ENCODE results near the gene HNRNPL.
"Not testable (repeated sequence)": the region's sequence is repeated elsewhere in the genome, so short reads cannot be mapped to it uniquely, and the experiment has no call there.

HNRNPL gene

DNA sequence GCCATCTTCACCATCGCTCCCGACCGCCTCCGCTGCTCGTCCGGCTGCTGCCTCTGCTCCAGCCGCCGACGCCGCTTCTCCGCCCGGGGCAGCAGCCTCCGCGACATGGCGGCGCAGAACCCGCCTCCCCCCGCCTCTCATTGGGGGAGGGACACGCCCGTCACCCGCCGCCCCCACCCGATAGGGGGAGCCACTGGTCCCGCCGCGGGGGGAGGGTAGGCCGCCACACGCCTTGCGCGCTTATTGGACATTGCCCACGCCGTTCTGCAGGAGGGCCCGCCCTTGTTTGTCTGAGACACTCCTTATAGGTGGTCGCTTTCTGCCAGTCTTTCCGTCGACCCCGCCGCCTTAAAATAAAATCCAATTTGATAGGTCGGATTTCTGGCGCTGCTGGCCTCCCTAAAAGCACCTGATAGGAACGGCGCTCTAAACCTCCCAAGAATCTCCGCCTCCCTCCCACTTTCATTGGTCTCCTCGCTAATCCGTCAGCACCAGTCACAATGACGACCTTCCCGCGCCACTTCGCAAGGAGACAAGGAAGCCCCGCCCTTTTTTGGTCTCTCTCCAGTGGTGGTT is at the start of gene HNRNPL:
Gene HNRNPL, minus strand, starts transcription at position 127 of the 576 bp plus-strand sequence. Its CDS starts 20 bp downstream, at position 107.
- DNase-seq (ENCODE audit: low spot score): peak; percentile 99

DNA sequence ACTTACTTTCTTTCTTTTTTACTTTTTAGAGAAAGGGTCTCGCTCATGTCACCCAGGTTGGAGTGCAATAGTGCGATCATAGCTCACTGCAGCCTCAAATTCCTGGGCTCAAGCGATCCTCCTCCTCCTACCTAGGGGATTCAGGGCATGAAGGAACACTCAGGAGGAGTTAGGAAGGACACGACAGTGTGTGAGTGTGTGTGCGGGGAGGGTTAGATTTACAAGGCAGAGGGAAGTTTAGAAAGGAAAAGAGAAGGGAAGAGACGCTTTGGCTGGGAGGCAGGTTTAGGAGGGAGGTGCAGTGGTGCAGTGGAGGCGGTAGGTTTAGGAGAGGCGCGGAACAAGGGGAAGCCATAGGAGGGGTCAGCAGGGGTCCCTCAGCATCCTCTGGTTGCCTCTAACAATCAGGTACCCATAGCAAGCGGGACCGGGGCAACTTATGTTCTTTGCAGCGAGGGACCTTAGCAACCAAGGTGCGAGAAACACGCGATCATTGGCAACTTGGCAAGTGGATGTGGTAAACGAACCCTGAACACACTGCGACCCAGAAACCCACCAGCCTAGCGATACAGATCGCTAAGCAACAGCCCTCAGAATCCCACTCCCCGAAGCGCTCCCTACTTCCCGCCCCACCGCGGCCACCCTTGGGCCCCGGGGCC is 49.1 kb upstream of the HNRNPL start:
- DNase-seq (ENCODE audit: low spot score): no peak

DNA sequence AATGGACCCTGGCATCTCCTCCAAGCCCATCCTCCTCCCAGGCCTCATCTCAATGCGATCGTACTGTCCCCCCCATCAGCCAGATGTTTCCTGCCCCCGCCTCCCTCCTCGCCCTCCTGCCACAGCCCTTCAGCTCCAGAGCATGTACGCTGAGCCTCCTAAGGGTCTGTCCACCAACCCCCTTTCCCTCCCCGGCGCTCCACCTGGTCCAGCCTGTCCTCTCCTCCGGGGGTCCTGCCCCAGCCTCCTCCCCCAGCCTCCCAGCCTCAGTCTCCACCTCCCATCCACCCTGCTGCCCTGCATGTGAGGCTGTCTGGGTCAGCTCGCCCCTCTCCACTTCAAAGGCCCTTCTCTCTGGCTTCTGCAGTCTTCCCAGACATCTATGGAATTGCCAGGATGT is 45.2 kb upstream of the HNRNPL start:
- no peak for DNase-seq (ENCODE audit: low spot score)

DNA sequence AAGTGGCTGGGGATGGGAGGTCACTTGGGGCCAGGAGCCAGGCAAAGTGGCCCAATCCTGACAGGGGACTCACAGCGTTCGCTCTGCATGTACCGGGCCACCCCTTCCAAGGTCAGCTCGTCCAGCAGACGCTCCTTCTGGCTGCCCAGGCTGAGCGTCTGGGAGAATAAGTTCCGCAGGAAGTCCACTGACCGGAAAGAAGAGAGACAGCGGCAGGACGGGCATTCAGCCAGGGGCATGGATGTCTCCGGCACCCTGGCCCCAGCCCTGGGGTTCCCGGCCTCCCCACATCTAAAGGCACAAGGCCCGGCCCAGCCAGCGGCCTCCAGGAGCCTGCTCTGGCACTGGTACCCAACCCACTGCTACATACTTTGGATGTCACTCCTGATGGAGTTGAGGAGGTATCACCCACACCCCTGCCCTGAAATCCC is 43.6 kb upstream of the HNRNPL start:
- DNase-seq (ENCODE audit: low spot score): no peak

DNA sequence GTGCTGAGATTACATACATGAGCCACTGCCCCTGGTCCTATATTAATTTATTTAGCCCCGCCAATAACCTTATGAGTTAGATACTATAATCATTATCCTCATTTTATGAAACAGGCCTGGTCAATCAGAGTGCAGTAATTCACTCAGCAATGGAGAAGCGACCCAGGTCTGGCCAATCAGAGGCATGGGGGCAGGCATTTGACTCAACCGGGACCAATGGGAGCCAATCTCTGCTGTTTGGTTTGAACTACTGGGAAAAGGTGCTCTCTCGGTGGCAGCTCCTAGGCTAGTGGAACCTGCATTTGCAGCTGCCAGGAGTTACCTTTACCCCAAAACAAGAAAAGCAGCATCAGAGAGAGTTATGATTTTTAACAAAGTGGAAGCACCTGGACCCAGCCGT is 43.1 kb upstream of the HNRNPL start:
- DNase-seq (ENCODE audit: low spot score): no peak

DNA sequence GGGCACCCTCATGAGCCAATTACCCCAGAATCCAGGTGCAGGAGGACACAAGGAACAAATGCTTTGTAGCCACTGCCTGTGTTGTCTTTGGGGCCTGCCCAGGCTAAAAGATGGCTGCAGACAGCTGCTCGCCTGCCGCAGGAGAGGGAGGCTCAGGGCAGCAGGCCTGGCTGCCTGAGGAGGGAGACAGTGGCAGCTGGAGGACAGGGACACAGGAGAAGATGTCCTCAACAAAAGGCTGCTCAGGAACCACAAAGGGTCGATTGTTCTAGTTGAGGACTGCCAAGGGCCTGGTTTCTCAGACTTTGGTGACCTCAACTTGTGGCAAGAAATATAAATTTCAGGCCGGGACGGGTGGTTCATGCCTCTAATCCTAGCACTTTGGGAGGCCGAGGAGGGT is 42.0 kb upstream of the HNRNPL start:
- DNase-seq (ENCODE audit: low spot score): no peak

DNA sequence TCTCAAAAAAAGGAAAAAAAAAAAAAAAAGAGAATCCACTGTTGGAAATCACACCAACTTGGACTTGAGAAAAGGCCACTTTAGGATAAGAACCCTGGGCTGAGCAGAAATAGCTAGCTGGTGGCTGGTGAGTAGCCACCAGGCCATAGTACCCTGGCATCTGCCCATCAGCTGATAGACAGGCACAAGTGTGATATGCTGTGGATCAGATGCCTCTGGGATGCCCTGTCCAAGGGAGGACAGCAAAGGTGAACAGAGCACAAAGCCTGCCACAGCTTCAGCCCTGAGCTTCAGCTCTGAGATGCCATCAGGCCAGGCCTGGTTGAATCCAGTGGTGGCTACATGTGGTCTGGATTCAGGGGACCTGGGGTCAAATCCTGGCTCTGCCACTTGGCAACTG is 40.9 kb upstream of the HNRNPL start:
- no peak for DNase-seq (ENCODE audit: low spot score)

DNA sequence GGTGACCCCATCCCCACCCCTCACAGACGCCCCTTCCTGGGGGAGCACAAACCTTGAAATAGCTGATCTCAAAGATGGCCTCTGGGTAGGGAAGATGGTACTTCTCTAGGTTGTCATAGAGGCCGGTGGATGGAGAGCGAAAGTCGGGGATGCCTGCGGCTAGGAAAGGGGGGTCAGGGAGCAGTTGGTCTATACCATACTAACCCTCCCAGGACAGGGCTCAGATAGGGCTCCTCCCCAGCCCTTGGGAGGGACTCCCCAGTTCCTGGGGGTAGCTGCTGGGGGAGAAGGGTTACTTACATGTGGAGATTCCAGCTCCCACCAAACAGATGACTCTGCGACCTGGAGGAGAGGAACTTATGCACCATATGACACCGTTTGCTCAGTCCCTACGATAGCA is 40.0 kb upstream of the HNRNPL start:
- no peak for DNase-seq (ENCODE audit: low spot score)

DNA sequence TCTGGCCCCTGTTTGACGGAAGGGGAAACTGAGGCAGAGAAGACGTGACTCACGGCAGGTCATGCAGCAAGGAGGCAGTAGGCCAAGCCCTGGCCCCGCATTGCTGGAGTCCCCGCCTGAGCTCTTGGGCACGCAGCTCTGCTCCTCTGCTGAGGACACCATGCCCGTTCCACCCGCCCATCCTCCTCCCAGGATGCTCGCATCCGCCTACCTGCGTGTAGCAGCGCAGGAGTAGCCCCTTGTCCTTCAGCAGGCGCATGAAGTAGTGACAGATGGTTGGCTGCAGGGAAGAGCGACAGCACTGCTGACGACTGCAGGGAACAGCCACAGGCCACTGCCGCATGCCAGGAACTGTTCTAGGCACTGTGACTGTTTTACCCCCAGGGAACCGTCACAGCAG is 39.1 kb upstream of the HNRNPL start:
- no peak for DNase-seq (ENCODE audit: low spot score)

DNA sequence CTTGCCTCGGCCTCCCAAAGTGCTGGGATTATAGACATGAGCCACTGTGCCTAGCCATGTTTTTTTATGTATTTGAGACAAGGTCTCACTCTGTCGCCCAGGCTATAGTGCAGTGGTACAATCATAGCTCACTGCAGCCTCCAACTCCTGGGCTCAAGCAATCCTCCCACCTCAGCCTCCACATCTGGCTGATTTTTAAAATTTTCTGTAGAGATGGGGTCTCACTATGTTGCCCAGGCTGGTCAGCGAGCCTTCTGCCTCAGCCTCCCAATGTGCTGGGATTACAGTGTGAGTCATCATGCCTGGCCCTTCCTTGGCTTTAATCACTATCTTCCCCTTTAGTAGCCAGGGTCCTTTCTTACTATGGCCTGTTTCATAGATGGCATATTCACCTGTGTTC is 34.9 kb upstream of the HNRNPL start:
- not testable (repeated sequence) for DNase-seq (ENCODE audit: low spot score)

DNA sequence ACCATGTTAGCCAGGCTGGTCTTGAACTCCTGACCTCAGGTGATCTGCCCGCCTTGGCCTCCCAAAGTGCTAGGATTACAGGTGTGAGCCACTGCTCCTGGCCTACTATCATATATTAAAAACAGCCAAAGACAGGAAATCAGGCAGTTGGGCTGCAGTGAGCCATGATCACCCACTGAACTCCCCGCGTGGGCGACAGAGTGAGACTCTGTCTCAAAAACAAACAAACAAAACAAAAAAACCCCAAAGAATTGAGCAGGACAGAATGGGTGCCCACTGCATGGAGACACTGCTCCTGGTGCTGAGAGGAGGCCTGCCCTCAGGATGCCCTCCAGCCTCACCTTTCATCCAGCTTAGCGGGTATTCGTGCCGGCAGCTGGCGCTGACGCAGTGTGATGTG is 33.5 kb upstream of the HNRNPL start:
- DNase-seq (ENCODE audit: low spot score): no peak

DNA sequence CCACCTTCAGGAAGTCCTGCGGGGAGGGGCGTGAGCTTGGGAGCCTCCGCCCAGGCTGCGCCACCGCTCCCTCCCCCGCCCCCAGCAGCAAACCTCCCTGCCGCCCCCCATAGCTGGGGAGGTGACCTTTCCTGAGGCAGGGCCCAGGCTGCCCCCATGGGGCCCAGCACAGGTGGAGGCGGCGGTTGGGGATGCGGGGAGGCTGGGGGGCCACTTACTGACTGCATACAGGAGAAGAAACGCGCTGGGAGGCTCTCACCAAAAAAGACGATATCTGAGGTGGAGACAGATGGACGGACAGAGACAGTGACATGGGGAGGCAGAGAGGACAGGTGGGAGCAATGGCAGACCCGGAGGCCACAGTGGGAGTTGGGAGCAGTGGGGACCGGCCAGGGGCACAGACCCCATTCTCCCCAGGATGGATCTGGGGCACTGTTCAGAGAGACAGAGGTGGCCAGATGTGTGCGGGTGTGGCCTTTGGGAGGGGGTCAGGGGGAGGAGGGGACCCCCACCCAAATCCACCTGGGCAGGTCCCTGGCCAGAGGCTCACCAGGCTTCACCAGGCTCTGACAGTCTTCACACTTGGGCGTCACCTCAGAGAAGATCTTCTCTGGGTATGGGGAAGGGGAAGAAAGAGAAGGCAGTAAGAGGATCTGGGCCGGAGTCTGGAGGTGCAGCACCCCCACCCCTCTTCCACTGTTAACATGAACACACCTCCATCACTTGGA is 31.3 kb upstream of the HNRNPL start:
- no peak for DNase-seq (ENCODE audit: low spot score)

DNA sequence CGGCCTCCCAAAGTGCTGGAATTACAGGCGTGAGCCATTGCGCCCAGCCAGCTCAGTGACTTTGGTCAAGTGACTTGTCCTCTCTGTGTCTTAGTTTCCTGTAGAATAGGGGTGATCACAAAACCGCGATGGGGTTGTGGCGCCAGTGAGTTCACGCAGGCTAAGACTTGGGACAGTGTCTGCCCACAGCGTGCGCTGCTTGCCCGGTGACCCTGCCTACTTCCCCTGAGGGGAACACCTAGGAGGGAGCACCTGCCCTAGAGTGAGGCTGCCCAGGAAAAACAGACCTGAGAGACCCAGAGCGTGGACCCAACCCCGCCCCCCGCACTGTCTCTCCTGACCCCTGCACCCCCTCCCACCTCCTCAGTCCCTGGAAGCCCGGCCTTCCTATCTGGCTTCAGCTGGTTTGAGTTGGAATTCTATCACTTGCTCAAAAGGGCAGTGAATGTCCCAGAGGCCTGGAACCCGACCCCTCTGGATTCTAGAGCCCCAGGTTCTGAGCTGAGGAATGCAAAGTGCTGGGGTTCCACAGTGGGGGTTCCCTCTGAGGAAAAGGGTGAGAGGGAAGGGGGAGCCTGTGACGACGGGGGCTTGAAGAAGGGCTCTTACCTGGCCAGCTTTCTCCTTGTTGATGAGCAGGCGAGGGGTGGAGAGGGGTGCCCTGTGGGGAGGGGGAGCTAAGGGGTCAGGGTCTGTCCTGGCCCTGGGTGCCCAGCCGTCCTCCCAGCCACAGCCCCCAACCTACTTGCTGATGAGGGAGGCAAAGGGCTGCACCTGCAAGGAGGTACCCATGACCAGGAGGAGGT is 30.5 kb upstream of the HNRNPL start:
- DNase-seq (ENCODE audit: low spot score): no peak

DNA sequence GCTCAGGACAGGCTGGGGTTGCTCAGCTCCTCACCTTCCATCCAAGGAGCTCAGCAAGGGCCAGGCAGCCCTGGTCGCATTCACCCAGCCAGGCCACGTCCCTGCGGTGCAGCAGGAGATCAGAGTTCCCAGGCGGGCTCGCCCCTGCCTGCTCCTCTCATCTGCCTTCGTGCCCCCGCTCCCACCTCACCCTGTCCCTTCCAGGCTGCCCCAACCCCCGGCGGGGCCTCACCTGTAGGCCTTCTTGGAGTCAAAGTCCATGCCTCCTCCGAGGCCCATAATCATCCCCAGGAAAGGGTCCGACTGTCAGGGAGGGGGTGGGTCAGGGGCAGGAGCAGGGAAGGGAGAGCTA is 29.6 kb upstream of the HNRNPL start:
- DNase-seq (ENCODE audit: low spot score): no peak

DNA sequence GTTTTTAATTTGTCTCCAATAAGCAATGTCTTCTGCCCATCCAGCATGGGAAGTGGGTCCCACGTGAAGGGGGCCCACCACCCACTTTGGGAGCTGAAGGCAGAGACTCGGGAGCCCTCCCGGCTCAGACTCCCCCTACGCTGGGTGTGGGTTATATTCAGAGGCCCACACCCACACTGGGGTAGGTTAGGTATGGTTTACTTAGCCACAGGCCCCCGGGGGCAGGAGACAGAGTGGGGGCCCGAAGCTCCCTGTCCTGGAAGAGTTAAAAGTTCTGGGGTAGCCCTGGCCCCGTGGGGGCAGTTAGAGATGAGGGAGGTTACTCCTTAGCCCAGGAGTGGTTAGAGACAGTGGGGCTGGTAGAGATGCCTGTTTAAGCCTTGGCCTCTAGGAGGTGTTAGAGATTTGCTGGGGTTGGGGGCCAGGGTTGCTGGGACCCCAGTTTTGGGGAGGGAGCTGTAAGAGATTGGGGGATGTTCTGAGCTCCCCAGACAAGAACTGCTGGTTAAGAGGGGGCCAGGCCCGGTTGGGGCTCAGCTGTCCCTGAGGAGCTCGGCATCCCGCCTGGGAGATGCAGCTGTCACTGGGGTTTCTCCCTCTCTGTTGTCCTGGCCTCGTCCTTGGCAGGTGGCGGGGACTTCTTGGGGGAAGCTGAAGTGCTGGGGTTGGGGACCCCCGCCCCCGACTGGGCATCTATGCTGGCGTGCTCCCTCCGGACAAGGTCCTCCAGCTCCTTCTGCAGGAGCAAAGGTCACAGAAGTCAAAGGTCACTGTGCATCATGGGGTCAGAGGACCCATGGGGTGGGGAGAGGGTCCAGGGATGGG is 29.0 kb upstream of the HNRNPL start:
- no peak for DNase-seq (ENCODE audit: low spot score)

DNA sequence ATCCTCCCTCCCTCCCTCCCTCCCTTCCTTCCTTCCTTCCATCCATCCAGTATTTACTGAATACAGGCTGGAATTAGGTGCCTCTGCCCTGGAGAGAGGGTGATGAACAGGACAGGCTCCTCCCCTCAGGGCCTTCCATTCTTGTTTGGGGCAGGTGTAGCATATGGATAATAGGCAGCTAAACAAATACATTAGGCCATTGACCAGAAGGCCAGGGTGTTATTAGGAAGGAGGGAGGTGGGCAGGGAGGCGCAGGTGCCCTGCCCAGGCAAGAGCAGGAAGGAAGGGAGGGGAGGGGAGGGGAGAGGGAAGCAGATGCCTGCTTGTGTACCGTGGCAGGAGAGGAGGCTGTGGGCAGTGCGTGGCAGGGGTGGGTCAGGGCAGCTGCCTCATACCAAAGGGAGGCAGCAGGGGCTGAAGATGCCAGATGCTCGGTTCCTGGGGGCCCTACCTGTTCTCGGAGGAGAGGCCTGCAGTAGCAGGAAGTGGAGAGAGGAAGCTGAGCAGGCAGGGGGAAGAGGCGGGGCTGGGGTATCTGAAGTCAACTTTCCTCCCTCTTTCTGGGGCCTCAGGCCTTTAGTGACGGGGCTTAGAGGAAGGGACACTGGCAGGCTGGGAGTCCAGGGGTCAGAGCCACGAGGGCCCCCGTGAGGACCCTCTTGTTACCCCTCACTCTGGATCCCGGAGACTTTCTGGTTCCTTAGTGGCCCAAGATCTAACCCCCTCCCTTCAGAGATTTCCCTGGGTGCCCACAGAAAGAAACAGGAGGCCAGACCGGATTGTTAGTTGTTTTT is 28.2 kb upstream of the HNRNPL start, which contains the start of gene RINL:
Gene RINL, minus strand, starts transcription at position 495 of the 794 bp plus-strand sequence. CDS start 1,533 bp downstream, outside the sequence.
- DNase-seq (ENCODE audit: low spot score): no peak

DNA sequence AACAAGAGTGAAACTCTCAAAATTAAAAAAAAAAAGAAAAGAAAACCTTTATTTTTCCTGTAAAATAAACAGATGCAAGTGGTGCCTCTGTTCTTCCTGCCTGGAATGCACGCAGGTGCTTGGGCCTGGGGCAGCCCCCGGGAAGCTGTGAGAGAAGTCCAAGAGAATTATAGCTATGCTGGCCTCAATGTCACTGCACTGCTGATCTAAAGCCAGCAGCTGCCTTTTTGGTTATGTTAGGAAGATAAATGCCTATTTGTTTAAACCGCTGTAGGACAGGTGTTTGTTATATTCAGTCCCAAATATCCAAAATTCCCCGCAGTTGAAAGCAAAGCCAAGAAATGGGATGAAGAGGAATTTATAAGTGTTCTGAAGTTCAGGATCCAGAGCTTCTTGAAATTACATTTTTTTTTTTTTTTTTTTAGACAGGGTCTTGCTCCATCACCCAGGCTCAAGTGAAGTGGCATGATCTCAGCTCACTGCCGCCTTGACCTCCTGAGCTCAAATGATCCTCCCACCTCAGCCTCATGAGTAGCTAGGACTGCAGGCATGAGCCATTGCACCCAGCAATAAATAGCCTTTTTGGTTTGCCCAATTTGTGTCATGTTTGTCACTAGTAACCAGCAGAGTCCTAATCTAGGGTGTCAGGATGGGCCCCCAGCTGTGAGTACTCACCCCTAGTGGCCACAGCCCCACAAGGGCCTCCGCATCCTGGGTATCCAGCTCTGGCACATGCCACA is 26.0 kb upstream of the HNRNPL start:
- DNase-seq (ENCODE audit: low spot score): no peak

DNA sequence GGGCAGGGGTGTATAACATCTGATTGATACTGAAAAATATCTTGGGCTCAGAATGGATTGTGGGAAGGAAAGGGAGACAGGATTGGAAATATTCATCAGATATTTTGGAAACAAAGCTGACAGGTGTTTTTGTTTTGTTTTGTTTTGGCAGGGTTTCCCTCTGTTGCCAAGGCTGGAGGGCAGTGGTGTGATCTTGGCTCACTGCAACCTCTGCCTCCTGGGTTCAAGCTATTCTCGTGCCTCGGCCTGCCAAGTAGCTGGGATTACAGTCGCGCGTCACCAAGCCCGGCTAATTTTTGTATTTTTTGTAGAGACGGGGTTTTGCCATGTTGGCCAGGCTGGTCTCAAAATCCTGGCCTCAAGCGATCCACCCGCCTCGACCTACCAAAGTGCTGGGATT is 23.6 kb upstream of the HNRNPL start:
- not testable (repeated sequence) for DNase-seq (ENCODE audit: low spot score)

DNA sequence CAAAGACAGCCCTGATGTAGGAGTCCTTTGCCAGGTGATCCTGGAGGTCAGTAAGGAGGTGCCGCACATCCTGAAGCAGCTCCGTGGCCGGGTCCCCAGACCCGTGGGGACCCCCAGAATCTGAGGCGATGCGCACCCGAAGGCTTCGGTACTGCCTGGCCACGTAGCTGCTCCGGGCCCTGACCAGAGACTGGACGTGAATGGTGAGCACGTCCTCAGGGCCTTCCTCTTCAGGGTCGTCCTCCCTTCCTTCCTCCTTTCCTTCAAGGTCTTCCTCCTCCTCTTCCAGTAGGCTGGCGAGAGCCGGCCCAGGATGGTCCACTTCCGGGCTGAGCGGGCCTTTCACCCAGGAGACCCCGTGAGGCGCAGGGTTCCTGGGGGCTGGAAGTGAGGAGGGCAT is 20.8 kb upstream of the HNRNPL start:
- DNase-seq (ENCODE audit: low spot score): no peak
